WTC11 (cell line): ENCODE measurements around the gene CAMKMT.

Experiments
- CREB1 ChIP-seq: sonication (generic); formaldehyde crosslinking; IDR thresholded peaks from 2 replicates; pipeline ENCODE4 v1.8.0; 2023; ENCODE audit warnings: mild to moderate bottlenecking, missing genetic modification reagents
- ESRRA ChIP-seq: sonication (generic); formaldehyde crosslinking; IDR thresholded peaks from 2 replicates; pipeline ENCODE4 v1.8.1; 2022; ENCODE audit warnings: mild to moderate bottlenecking, missing genetic modification reagents, borderline replicate concordance
- FOXK1 ChIP-seq: sonication (generic); formaldehyde crosslinking; IDR thresholded peaks from 2 replicates; pipeline ENCODE4 v1.8.0; 2022; ENCODE audit warnings: mild to moderate bottlenecking, moderate library complexity, missing genetic modification reagents
- FOXP1 ChIP-seq: sonication (generic); formaldehyde crosslinking; IDR thresholded peaks from 2 replicates; pipeline ENCODE4 v1.8.0; 2022; ENCODE audit warnings: missing genetic modification reagents, mild to moderate bottlenecking, moderate library complexity, borderline replicate concordance
- GABPB1 ChIP-seq: sonication (generic); formaldehyde crosslinking; IDR thresholded peaks from 2 replicates; pipeline ENCODE4 v1.8.1; 2023; ENCODE audit warnings: mild to moderate bottlenecking, missing genetic modification reagents
- ZNF121 ChIP-seq: sonication (generic); formaldehyde crosslinking; IDR thresholded peaks from 2 replicates; pipeline ENCODE4 v1.8.0; 2023; ENCODE audit warnings: missing genetic modification reagents
- ZNF232 ChIP-seq: sonication (generic); formaldehyde crosslinking; IDR thresholded peaks from 2 replicates; pipeline ENCODE4 v1.8.0; 2022; ENCODE audit warnings: mild to moderate bottlenecking, missing genetic modification reagents
- TF ChIP-seq, protein P1 (sequence below): fragments of 200-600 bp; IDR thresholded peaks from 2 replicates; pipeline ENCODE4 v1.8.0; 2022; ENCODE audit warnings: antibody characterized with exemption
- TF ChIP-seq, protein P2 (sequence below): sonication (generic); formaldehyde crosslinking; conservative IDR thresholded peaks from 2 replicates; pipeline ENCODE4 v1.8.1; 2022; ENCODE audit warnings: mild to moderate bottlenecking, missing genetic modification reagents
- TF ChIP-seq, protein P3 (sequence below): sonication (generic); formaldehyde crosslinking; IDR thresholded peaks from 2 replicates; pipeline ENCODE4 v1.8.1; 2023; ENCODE audit warnings: mild to moderate bottlenecking, missing genetic modification reagents, moderate library complexity
- TF ChIP-seq, protein P4 (sequence below): sonication (generic); formaldehyde crosslinking; IDR thresholded peaks from 2 replicates; pipeline ENCODE4 v1.8.1; 2023; ENCODE audit warnings: mild to moderate bottlenecking, missing genetic modification reagents, moderate library complexity
- TF ChIP-seq, protein P5 (sequence below): sonication (generic); formaldehyde crosslinking; IDR thresholded peaks from 2 replicates; pipeline ENCODE4 v1.8.1; 2023; ENCODE audit warnings: mild to moderate bottlenecking, missing genetic modification reagents

DNA sequence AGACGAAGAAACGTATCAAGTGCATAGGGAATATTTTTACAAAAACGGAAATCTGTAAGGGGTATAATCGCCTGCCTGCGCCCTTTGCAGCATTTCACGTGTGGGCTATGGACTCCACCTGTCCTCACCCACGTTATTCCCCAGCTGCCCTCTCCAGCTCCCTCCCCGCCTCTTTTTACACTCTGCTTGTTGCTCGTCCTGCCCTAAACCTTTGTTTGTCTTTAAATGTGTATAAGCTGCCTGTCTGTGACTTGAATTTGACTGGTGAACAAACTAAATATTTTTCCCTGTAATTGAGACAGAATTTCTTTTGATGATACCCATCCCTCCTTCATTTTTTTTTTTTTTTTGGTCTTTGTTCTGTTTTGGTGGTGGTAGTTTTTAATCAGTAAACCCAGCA is 410.4 kb downstream of the CAMKMT start:
- TF ChIP-seq, protein P1, sequence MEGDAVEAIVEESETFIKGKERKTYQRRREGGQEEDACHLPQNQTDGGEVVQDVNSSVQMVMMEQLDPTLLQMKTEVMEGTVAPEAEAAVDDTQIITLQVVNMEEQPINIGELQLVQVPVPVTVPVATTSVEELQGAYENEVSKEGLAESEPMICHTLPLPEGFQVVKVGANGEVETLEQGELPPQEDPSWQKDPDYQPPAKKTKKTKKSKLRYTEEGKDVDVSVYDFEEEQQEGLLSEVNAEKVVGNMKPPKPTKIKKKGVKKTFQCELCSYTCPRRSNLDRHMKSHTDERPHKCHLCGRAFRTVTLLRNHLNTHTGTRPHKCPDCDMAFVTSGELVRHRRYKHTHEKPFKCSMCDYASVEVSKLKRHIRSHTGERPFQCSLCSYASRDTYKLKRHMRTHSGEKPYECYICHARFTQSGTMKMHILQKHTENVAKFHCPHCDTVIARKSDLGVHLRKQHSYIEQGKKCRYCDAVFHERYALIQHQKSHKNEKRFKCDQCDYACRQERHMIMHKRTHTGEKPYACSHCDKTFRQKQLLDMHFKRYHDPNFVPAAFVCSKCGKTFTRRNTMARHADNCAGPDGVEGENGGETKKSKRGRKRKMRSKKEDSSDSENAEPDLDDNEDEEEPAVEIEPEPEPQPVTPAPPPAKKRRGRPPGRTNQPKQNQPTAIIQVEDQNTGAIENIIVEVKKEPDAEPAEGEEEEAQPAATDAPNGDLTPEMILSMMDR: no peak
- TF ChIP-seq, protein P2, sequence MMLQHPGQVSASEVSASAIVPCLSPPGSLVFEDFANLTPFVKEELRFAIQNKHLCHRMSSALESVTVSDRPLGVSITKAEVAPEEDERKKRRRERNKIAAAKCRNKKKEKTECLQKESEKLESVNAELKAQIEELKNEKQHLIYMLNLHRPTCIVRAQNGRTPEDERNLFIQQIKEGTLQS: no peak
- TF ChIP-seq CREB1 (CRISPR knock-in tag) (no peak), ZNF121 (CRISPR knock-in tag) (no peak), ZNF232 (CRISPR knock-in tag) (no peak), FOXK1 (CRISPR knock-in tag) (no peak), GABPB1 (CRISPR knock-in tag) (no peak), ESRRA (CRISPR knock-in tag) (no peak), FOXP1 (CRISPR knock-in tag) (no peak)
- TF ChIP-seq, protein P3, sequence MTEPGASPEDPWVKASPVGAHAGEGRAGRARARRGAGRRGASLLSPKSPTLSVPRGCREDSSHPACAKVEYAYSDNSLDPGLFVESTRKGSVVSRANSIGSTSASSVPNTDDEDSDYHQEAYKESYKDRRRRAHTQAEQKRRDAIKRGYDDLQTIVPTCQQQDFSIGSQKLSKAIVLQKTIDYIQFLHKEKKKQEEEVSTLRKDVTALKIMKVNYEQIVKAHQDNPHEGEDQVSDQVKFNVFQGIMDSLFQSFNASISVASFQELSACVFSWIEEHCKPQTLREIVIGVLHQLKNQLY: no peak
- TF ChIP-seq, protein P4, sequence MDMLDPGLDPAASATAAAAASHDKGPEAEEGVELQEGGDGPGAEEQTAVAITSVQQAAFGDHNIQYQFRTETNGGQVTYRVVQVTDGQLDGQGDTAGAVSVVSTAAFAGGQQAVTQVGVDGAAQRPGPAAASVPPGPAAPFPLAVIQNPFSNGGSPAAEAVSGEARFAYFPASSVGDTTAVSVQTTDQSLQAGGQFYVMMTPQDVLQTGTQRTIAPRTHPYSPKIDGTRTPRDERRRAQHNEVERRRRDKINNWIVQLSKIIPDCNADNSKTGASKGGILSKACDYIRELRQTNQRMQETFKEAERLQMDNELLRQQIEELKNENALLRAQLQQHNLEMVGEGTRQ (CRISPR knock-in tag): no peak
- TF ChIP-seq, protein P5, sequence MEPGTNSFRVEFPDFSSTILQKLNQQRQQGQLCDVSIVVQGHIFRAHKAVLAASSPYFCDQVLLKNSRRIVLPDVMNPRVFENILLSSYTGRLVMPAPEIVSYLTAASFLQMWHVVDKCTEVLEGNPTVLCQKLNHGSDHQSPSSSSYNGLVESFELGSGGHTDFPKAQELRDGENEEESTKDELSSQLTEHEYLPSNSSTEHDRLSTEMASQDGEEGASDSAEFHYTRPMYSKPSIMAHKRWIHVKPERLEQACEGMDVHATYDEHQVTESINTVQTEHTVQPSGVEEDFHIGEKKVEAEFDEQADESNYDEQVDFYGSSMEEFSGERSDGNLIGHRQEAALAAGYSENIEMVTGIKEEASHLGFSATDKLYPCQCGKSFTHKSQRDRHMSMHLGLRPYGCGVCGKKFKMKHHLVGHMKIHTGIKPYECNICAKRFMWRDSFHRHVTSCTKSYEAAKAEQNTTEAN (CRISPR knock-in tag): no peak
